Body of pancreas (tissue), 4 donors: ENCODE data around the gene PDLIM5. TPM values are rescaled to one million over a fixed set of nuclear protein-coding genes. Genes with fewer than 3 reads are reported as not detected.
"Not testable (repeated sequence)": the region's sequence is repeated elsewhere in the genome, so short reads cannot be mapped to it uniquely, and the experiment has no call there.

Experiments
- ATAC-seq: fragments of 150-250 bp; one replicate; pipeline ENCODE4 v1.9.1; 2016
- DNase-seq, 4 donors: peaks; one replicate each; pipeline ENCODE4 v3.0.0-alpha.2; 2019
- H3K27ac ChIP-seq, 4 donors: fragments of 200-600 bp; sonication (generic); 1 replicate in 3 of 4; 2 replicates in 1 of 4; pipeline versions ENCODE4 v1.5.1 to v1.6.1; 2016 to 2019; ENCODE audit warnings: mild to moderate bottlenecking in 1 of 4, mixed read lengths in 1 of 4, moderate library complexity in 1 of 4
- H3K27me3 ChIP-seq, 2 donors: fragments of 200-600 bp; sonication (generic); one replicate each; pipeline ENCODE4 v1.6.0; 2016; ENCODE audit warnings: mild to moderate bottlenecking in 1 of 2
- H3K36me3 ChIP-seq, 2 donors: fragments of 200-600 bp; sonication (generic); replicated peaks in 1 of 2; 2 replicates each; pipeline ENCODE4 v1.5.1; 2016; ENCODE audit warnings: low read depth in 2 of 2; ENCODE audit not compliant: insufficient read depth in 1 of 2
- H3K4me1 ChIP-seq: fragments of 200-600 bp; sonication (generic); one replicate; pipeline ENCODE4 v1.6.0; 2016
- H3K4me3 ChIP-seq, 2 donors: fragments of 200-600 bp; sonication (generic); 1 replicate in 1 of 2; 2 replicates in 1 of 2; pipeline ENCODE4 v1.5.1; 2016 to 2019
- H3K9me3 ChIP-seq, 3 donors: fragments of 200-600 bp; sonication (generic); 1 replicate in 2 of 3; 2 replicates in 1 of 3; pipeline ENCODE4 v1.5.1; 2016
- CTCF ChIP-seq, 7 experiments: fragments of 450-650 bp in 4 of 7; fragments of 200-600 bp in 3 of 7; sonication (generic) in 3 of 7; IDR thresholded peaks; one replicate each; pipeline ENCODE4 v1.5.1; 2016 to 2019; ENCODE audit warnings: antibody characterized with exemption in 7 of 7
- POLR2A ChIP-seq, 3 donors: fragments of 450-650 bp; IDR thresholded peaks; one replicate each; pipeline ENCODE4 v1.6.1; 2016; ENCODE audit warnings: antibody characterized with exemption in 3 of 3, mild to moderate bottlenecking in 2 of 3
- WGBS, 2 donors: methylation state at CpG; one replicate each; pipeline ENCODE4 v1.1.5; 2017; 5-methylcytosine and 5-hydroxymethylcytosine counted together
- intact Hi-C: fragments of 100-400 bp; cut with DNase I; formaldehyde crosslinking; loops from one replicate; pipeline ENCODE4 v1.15.1; 2023
- total RNA-seq, 2 donors: library from RNA; depleted of rRNA; stranded (reverse); fragments of >200 nt; gene quantifications; one replicate each; pipeline ENCODE4 v1.1.0, GENCODE V29; 2016

The PDLIM5 gene
- total RNA-seq, 2 donors from 2014 or later, result 44.2 to 70.3 TPM

DNA sequence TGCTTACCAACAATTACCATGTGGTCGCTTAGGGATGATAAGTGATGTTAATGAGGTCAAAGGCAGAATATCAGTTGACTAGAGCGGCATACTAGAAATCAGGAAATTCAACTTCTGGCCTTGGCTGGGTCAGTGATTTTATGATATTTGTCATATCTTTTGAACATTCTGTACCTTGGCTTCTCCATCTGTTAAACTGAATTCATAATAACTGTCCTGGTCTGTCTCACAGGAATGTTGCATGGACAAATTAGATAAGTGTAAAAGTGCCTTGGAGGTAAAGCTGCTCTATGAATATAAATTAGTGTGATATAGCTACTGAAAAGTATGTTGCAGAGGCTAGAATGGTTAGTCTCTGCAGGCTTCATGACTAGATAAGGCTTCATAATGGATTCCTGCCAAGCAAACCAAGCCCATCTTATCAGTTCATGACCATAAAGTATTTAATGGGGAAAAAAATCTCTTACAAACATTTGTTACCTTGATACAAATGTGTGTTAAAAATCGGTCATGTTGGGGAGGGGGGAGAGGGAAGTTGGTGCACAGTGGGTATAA lies 201.4 kb downstream of the PDLIM5 start:
- Histone ChIP-seq H3K27me3 (no peaks in the 10 kb centered on the region), H3K4me3 (no peak overlapping the region), H3K4me1 (peaks cover 12% of the 10 kb centered on the region), H3K36me3 (peaks cover 0 to 3% of the 10 kb centered on the region in 2 donors), H3K9me3 (no peaks in the 10 kb centered on the region), H3K27ac (peak overlapping the region in 3 of 4 donors; percentile 4 to 37 (median 27))
- 40 to 41% methylated on average over 3 of the region's 3 CpGs for WGBS, 2 donors
- ATAC-seq (peak; percentile 68), DNase-seq (peak in 1 of 4 donors; percentile 6)
- intact Hi-C loops, result no loop called here
- TF ChIP-seq CTCF (IDR thresholded peaks at IDR 0.05), result no peak
- TF ChIP-seq POLR2A (IDR thresholded peaks at IDR 0.05), result no peak

GRCh38 chr4:94653984-94654609 lies 202.4 kb downstream of the PDLIM5 start:
- Histone ChIP-seq H3K36me3 (peaks cover 0 to 5% of the 10 kb centered on the region in 2 donors), H3K4me1 (peaks cover 12% of the 10 kb centered on the region), H3K27ac (no peak overlapping the region), H3K9me3 (no peaks in the 10 kb centered on the region), H3K4me3 (no peak overlapping the region), H3K27me3 (no peaks in the 10 kb centered on the region)
- no peak for DNase-seq
- ATAC-seq, result no peak
- 85 to 98% methylated on average over 3 of the region's 3 CpGs for WGBS, 2 donors
- intact Hi-C loops, result no loop called here
- no peak for TF ChIP-seq CTCF (IDR thresholded peaks at IDR 0.05)
- TF ChIP-seq POLR2A (IDR thresholded peaks at IDR 0.05), result no peak

- H3K36me3 ChIP-seq, result peaks cover 0 to 5% of the 10 kb centered on the region in 2 donors
- 91 to 99% methylated on average over 3 of the region's 3 CpGs for WGBS, 2 donors
- intact Hi-C loops, result no loop called here
- no peak for DNase-seq
- H3K27me3 ChIP-seq, result no peaks in the 10 kb centered on the region
- ATAC-seq, result no peak
- TF ChIP-seq CTCF (IDR thresholded peaks at IDR 0.05) (no peak), POLR2A (IDR thresholded peaks at IDR 0.05) (no peak)
- H3K9me3 ChIP-seq, result no peaks in the 10 kb centered on the region
- peak overlapping the region in 1 of 4 donors; percentile 16 for H3K27ac ChIP-seq
- peaks cover 12% of the 10 kb centered on the region for H3K4me1 ChIP-seq
- no peak overlapping the region for H3K4me3 ChIP-seq
Observed at GRCh38 chr4:94654714-94655113, 203.0 kb downstream of the PDLIM5 start.

DNA sequence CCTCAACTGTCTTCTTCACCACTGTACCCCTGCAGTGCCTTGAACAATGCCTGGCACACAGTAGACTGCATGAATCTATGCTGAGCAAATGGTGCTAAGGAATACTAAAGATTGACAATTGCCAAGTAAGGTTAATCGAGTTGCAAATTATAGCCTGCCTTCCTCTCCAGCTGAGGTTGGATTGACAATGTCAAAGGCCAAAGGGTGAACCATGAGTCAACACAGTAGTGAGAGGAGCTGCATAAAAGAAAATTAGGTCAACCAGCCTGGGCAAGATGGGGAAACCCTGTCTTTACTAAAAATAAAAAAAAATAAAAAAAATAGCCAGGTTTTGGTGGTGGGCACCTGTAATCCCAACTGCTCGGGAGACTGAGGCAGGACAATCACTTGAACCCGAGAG lies 208.9 kb downstream of the PDLIM5 start:
- WGBS, 2 donors, result 52 to 89% methylated on average over 3 of the region's 3 CpGs
- Histone ChIP-seq H3K4me1 (no peaks in the 10 kb centered on the region), H3K9me3 (no peaks in the 10 kb centered on the region), H3K36me3 (peaks cover 0 to 7% of the 10 kb centered on the region in 2 donors), H3K4me3 (no peak overlapping the region), H3K27ac (no peak overlapping the region), H3K27me3 (no peaks in the 10 kb centered on the region)
- DNase-seq (no peak), ATAC-seq (no peak)
- TF ChIP-seq POLR2A (IDR thresholded peaks at IDR 0.05) (no peak), CTCF (IDR thresholded peaks at IDR 0.05) (no peak)
- intact Hi-C loops, result no loop called here

GRCh38 chr4:94665021-94665420 lies 213.3 kb downstream of the PDLIM5 start:
- H3K4me1 ChIP-seq, H3K27me3 ChIP-seq, ATAC-seq, intact Hi-C loops, DNase-seq, H3K36me3 ChIP-seq, H3K4me3 ChIP-seq, H3K27ac ChIP-seq, H3K9me3 ChIP-seq: not testable (repeated sequence)
- WGBS, 2 donors, result 90 to 98% methylated on average over 5 of the region's 5 CpGs
